Fibroblast of peridontal ligament (primary cell): ENCODE results near the gene HMOX1.

Experiments used
- DNase-seq: peaks from one replicate; pipeline ENCODE4 v3.0.0-alpha.2; 2010; ENCODE audit errors: extremely low read depth

The HMOX1 gene, protein sequence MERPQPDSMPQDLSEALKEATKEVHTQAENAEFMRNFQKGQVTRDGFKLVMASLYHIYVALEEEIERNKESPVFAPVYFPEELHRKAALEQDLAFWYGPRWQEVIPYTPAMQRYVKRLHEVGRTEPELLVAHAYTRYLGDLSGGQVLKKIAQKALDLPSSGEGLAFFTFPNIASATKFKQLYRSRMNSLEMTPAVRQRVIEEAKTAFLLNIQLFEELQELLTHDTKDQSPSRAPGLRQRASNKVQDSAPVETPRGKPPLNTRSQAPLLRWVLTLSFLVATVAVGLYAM

DNA sequence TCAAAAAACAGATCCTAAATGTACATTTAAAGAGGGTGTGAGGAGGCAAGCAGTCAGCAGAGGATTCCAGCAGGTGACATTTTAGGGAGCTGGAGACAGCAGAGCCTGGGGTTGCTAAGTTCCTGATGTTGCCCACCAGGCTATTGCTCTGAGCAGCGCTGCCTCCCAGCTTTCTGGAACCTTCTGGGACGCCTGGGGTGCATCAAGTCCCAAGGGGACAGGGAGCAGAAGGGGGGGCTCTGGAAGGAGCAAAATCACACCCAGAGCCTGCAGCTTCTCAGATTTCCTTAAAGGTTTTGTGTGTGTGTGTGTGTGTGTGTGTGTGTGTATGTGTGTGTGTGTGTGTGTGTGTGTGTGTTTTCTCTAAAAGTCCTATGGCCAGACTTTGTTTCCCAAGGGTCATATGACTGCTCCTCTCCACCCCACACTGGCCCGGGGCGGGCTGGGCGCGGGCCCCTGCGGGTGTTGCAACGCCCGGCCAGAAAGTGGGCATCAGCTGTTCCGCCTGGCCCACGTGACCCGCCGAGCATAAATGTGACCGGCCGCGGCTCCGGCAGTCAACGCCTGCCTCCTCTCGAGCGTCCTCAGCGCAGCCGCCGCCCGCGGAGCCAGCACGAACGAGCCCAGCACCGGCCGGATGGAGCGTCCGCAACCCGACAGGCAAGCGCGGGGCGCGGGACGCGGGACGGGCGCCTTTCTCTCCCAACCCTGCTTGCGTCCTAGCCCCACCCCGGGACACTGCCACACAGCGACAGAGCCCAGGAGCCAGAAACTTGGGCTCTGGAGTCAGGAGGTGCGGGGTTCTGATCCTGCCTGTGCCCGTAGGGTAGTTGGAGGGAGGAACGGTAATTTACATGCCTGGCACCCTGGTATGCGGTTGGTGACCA is at the start of gene HMOX1:
TSS of gene HMOX1 (plus strand) at position 560 of the 887 bp plus-strand sequence. CDS start at position 638, 78 bp downstream.
- peak; percentile 91 for DNase-seq

DNA sequence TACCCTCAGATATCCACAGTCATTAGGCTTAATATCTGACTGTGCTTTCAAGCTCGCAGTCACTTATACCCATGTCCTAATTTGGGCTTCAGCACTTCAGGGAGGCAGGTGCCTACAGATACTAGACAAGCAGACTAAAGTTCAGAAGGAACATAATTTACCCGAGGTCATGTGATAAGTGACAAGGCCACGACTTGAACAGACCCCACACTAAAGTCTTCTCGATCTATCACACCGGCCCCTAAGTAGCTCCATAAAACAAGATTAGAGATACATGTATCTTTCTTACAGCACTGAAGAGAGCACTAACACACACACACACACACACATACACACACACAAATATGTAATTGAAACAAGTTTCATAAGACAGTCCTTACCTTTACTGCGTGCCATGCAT is 48.6 kb upstream of the HMOX1 start:
- DNase-seq = no peak

DNA sequence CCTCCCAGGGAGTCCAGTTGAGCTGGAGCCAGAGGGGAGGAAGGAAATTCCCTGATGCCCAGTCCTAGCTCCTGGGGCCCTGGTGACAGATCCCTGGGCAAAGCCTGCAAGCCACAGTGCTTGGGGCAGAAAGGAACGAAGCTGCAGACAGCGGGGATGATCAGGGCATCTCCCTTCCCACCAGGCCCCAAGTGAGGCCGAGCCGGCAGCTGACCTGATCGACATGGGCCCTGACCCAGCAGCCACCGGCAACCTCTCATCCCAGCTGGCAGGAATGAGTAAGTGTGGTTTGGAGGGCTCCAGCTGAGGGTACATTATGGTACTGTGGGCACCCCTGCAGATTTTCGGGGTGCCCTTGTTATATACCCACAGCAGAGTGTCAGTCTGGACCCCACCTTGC is 47.7 kb upstream of the HMOX1 start:
- no peak for DNase-seq

DNA sequence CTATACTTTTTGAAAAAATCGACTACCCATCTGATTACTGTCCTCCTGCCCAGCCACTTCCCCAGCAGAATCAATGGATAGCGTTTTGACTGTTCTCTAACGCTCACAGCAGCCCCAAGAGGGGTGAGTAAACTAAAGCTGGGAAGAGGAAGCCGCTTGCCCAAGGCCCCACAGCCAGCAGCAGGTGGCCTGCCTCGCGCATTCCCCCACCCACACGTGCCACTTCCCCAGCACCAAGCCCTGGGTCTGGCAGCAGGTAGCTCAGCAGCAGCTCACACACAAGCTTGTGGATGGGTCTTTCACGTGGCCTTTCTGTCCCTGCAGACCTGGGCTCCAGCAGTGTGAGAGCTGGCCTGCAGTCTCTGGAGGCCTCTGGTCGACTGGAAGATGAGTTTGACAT is 46.9 kb upstream of the HMOX1 start:
- DNase-seq = no peak

DNA sequence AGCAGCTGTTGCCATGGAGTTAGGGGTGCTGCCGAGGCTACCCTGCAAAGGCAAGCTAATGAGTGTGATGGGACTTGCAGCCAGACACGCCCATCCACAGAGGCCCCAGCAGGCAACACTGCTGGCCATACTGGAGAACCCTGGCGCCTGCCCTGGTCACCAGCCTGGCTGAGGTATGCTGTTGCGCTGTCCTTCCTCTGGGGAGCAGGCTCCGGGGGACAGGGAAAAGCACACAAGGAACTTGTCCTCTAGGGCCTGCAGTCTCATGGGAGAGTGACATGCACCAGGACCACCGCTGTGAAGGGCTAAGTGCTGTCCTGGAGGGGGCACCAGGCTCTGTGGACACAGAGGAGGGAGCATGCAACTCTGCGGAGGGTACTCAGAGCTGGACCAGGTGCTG is 45.4 kb upstream of the HMOX1 start:
- no peak for DNase-seq

DNA sequence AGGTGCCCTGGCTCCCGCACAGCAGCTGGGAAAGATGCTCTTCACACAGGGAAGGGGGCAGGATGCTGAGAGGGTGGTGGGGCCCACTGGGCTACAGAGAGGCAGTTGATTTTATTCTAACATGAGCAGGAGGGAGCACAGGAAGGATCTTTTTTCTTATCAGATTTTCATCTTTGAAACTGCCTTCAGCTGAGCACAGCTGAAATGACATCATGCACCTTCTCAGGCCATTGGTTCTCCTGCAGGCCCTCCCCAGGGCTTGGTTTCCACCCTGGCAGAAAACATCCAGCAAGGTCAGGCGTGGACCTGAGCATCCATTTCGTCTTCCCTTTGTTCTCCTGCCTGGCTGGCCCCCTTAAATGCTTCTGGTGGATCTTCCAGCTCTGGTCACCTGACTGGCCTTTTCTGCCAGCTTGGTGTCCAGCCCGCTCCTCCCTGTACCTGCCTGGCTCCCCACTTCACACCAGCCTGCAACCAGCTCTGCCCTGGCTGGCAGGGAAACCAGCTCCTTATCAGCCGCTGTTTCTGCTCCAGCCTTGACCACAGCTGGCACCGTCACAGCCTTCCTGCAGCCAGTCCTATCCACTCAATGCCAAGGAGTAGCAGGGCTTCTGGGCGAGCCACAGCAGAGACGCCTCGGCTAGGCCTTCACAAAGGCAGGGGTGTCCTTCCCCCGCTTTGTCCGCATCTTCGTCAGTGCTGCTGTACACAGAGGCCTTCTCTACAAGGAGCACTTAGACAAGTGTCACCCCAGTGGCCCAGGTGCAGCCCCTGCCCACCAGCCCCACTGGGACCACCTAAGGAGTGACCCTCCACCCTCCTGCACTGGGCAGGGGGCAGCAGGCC is 44.7 kb upstream of the HMOX1 start:
- DNase-seq = no peak

DNA sequence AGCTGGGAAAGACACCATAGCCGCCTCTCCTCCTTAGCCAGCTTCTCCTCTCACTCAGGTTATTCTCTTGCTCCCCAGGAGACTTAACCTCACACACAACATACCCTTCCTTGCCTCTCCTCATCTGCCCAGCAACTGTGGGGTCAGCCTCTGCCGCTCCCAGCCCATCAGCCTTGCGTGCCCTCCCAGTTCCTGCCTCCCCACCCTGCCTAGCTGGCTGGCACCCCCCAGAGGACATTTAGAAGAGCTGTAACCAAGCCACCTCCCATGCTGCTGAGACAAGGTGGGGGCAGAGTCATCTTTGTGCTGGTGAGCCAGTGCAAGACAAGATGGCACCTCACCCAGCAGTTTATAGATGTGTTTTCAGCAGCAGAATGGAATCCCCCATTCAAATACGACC is 43.0 kb upstream of the HMOX1 start:
- DNase-seq = no peak

DNA sequence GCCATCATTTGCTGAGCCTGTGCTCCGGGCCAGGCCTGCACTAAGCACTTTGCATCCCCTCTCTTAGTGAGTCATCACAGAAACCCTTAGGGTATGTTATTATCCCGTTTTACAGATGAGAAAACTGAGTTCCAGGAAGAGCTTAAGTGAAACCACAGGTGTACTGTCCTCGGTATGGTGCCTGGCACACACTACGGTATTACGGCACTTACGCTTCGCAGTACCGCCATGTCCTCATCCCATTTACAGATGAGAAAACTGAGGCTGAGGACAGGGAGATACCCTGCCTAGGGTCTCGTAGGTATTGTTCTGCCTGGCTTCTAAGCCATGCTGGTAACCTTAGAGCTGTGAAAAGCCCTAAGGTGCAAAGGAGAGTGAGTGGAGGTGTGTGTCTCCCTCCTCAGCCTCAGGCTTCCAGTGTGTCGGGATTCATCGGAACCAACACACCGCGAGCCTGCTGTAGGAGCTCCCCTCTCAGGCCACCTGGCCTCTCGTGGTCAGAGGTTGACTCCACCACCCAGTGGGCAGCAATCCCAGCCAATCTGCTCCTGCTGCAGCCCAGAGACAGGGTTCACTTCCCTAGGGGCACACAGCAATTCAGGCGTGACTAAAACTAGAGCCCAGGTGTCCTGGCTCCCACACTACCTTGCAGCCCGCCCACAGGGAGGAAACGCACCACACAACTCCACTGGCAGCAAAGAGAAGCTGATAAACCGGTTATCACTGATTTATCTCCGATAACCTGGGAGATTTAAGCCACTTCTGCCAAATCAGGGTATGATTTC is 39.6 kb upstream of the HMOX1 start:
- no peak for DNase-seq

DNA sequence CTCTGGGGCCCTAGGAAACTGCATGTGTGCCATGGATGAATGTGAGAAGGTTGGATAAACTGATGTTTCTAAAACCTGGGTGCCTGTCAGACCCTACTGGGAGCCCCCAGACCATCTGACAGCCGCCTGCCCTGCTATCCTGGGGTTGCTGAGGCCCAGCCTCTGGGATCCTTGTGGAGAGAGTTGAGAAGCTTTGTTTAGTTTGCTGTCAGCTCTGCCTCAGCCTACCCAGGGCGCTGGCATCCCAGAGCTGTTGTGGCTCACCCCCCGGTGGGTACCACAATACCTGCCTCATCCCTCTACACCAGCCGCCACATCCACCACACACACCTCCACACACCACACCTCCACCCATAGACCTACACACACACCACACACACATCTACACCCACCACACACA is 38.5 kb upstream of the HMOX1 start:
- DNase-seq = no peak

DNA sequence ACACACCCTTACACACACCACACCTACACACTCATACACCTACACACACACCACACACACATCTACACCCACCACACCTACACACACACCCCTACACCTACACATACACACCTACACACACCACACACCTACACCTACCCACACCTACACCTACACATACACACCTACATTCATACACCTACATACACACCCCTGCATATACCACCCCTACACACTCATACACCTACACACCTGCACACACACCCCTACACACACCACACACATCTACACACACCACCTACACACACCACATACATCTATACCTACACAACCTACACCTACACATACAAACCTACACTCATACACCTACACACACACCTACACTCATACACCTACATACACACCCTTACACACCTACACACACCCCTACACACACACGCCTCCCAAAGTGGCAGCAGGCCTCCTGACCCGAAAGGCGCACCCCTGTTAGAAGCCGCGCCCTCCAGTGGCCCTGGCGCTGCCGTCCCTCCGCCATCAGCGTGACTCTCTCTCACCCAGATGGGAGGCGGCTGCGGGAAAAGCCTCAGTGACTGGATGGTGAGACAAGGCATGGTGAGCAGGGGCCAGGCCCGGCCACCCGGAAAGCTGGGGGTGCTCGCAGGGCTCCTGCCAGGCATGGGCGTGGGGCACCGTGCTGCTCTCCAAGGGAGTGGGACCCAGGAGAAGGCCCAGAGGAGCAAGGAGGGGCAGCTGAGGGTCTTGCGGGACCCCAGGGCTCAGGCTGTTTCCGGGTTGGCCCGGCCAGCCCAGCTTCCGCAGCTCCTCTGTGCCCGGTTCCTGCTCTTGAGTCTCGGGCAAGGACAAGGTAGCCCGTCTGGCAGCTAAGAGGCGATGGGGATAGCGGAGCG is 37.0 kb upstream of the HMOX1 start:
- DNase-seq = no peak

DNA sequence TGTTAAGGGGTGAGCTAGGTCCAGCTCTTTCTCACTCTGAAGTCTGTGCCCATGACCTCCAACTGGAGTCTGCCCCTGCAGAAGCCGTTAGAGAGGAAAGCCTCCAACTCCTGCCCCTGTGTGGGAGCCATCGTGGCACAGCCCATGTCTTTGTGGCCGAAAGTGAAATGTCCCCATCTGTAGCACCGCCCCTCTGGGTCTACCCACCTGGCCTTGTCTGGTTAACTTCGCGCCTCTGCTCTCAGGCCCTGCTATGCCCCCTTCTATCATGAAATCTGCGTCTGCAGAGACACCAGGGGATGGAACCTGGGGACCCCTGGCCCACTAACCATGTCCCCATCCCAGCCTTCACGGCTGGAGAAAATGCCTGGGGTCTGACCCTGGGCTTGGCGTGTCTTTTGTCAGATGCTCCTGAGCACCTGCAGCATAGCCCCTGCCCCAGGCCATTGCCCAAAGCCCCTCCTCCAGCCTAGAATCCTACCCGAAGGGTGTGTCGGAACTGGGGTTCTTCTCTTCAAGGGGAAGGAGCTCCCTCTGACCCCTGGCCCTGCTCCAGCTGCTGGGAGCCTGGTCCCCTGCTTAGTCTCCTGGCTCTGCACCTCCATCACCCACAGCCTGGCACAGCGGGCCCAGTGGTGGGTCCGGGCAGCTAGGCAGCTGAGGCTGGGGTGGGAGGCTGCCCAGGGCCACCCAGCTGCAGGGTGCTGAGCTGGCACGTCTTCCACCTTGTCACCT is 35.8 kb upstream of the HMOX1 start:
- no peak for DNase-seq

DNA sequence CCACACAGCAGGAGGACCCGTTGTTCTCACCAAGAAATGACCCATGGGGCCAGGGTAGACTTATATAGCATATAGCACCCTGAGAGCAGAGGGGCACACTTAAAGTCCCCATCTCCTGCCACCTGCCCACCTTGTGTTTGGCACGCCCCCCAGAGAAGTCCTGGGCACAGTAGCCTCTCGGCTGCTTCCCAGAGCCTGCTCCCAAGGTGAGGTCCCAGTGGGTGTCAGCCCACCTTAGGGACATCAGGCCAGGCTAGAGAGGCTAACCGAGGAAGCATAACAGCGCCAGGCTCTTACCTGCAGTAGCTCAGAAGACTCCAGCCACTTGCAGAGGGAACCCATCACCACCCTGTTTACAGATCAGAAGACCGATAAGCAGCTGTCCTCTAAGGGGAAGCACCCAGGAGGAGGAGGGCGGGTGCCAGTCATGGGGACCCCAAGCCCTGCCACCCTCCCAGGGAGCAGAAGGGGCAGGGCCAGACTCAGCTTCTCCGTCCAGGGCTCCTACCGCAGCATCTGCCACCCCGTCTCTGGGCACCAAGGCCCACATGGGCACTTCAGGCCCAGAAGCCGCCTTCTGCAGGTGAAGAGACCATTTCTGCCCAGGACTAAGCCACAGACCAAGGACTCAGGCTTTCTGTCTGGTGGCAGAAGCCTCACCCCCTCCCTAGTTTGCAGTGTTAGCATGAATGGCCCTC is 34.9 kb upstream of the HMOX1 start:
- DNase-seq = no peak

DNA sequence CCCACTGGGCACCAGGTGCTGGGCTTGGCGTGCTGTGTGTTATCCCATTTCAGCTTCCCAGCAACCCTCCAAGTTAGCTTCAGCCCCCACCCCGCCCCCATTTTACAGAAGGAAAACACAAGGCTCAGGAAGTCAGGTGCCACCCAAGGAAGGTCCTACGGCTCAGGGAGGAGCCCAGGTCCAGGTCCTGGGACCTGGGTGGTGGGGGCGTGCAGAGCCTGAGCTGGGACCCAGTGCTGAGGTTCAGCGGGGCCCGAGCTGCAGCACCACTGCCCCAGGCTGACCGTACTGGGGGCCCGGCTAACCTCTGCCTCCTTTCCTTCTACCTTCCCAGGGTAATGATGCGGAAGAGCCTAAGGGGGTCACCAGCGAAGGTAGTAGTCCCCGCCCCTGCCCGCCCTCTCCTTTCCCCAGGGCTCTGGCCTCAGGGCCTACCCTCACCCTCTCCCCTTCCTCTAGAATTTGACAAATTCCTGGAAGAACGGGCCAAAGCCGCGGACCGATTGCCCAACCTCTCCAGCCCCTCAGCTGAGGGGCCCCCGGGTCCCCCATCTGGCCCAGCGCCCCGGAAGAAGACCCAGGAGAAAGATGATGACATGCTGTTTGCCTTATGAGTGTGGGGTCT is 34.2 kb upstream of the HMOX1 start:
- no peak for DNase-seq

DNA sequence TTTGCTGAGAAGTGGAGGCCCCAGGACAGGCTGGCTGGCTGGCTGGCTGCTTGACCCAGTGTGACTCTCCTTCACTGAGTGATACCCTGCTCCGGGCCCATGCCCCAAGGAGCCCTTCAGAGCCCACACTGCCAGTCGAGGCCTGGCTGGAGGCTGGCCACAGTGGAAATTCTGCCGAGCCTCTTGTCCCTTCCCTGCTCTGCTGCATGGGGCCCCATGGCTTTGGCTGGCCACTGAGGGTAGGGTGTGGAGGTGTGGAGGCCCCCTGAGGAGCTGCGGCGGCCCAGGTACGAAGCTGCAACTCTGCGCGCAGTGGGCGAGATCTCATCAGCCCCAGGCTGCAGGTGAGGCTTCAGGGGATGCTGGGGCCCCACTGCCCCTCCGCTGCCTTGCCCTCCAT is 33.4 kb upstream of the HMOX1 start:
- no peak for DNase-seq

DNA sequence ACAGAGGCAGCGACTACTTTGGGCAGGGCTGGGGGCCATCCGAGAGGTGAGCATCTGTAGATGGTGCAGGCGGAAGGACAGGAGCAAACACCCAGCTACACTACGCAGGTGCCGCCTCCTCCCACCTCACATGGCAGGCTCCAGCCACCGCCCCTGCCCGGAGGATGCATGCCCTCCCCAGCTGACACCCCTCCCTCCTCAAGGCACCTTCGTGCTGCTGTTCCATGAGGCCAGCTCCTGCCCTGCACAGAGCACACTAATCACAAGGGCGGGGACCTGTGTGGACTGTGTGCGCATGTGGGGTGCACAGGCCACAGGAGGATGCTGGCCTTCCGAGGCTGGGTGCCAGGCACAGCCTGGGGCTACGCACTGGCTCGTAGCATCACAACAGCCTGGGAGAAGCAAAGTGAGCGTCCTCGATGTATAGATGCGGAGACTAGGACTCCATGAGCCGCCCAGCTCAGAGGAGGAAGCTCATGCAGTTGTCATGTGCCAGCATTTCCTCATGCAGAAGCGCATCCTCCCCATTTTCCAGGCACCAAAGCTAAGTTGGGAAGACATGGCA is 32.8 kb upstream of the HMOX1 start:
- DNase-seq = no peak

DNA sequence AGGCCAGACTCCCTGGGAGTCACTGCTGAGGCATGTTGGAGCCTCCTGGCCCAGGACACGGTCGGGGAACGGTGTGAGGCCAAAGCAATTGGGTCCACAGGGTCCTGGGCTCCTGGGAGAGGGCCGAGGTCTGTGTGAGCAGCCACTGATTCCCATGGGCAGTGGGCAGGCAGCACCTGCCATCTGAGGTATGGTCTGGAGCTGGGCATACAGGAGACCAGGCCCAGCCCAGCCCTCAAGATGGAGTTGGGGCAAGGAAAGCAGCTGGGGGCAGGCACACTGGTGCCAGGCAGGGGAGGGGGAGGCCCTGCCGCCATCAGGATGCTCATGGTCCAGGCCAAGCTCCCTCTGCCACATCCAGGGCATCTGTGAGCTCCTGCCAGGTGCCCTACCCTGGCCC is 32.2 kb upstream of the HMOX1 start:
- DNase-seq = no peak

DNA sequence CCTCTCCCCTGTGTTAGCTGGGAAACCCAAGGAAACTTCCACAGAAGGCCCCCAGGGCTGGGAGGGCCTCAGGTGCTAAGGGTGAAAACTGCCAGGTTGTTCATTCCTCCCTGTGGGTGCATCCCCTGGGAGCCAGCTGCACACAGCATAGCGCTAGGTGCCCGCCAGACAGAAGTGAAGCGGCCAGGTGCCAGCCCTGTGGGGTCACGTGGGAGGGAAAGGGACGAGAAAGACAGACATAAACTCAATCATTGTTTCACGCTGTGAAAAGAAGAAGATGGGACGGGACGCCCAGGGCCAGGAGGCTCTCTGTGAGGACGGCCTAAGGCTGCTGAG is 31.6 kb upstream of the HMOX1 start:
- DNase-seq = no peak

DNA sequence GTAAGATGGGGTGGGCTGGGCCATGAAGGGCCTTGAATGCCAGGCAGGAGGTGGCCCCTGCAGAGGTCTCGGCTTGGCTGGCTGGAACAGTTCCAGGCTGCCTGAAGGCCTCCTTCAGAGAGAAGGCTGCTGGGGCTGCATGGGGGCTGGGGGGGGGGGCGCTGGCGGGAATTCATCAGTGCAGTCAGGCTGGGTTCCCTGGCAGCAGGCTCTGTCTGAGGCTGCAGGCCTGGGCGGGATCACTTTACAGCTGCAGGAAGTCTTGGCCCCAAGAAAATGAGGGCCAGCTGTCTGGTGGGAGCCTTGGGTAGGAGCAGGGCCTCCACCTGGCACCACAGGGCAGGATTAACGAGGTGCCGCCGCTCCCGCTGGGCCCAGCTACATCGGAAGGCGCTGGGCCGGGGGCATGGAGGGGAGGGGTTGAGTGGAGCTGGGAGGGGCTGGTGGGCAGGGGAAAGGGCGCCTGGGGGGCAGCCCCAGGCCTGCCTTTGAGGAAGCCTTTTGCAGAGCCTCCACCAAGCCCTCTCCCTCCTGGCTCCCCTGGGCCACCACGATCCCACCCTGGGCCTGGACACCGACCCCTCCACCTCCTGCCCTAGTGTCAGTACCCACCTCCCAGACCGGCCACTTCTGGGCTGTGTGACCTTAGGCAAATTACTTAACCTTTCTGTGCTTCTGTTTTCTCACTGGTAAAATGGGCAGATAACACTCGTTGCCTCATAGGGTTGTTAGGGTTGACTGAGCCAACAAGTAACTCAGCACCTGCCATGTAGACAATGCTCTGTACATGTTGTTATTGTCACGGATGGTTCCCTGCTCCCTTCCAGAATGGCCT is 31.0 kb upstream of the HMOX1 start:
- peak; percentile 32 for DNase-seq
